AG04450 (cell line): ENCODE results near the gene PCYT1A. TPM values are rescaled to one million over a fixed set of nuclear protein-coding genes. Genes with fewer than 3 reads are reported as not detected.

ENCODE experiments used
- CTCF ChIA-PET: fragments of 300-600, 350-600 bp; formaldehyde crosslinking; extraction: SDS; loops from one replicate; lab custom pipeline; 2022; ENCODE audit warnings: antibody characterized with exemption, inconsistent platforms; lab: Charles Lee
- POLR2A ChIA-PET: fragments of 350-600 bp; formaldehyde crosslinking; extraction: SDS; loops from one replicate; lab custom pipeline; 2021; ENCODE audit warnings: antibody characterized with exemption, inconsistent platforms; lab: Yijun Ruan, JAX
- DNase-seq: peaks from one replicate; pipeline ENCODE4 v3.0.0-alpha.2; 2011; ENCODE audit warnings: low read depth, low spot score
- H3K27ac ChIP-seq: one replicate; pipeline ENCODE4 v1.5.1; 2012; ENCODE audit warnings: low read depth, low read length, control low read depth
- H3K27me3 ChIP-seq: one replicate; pipeline ENCODE4 v1.6.0; 2012; ENCODE audit warnings: low read length; ENCODE audit not compliant: control insufficient read depth, insufficient read depth
- H3K4me3 ChIP-seq: 2 replicates; pipeline ENCODE4 v1.5.1; 2011; ENCODE audit warnings: mild to moderate bottlenecking, low read depth, low read length, control low read depth
- H3K9me3 ChIP-seq: 2 replicates; pipeline ENCODE4 v1.5.1; 2012; ENCODE audit warnings: low read length; ENCODE audit not compliant: control insufficient read depth, insufficient read depth
- polyA plus RNA-seq: library from polyadenylated mRNA; depleted of rRNA; stranded (reverse); fragments of >200 nt; gene quantifications from 2 replicates; pipeline ENCODE4 v1.2.3, GENCODE V29; 2011
- TF ChIP-seq, protein P1 (sequence below): IDR thresholded peaks from 2 replicates; pipeline ENCODE4 v1.5.1; 2011; ENCODE audit warnings: low read depth, low read length, control low read depth, inconsistent platforms

PCYT1A gene
- polyA plus RNA-seq, 1 experiment: 71.4 TPM

DNA sequence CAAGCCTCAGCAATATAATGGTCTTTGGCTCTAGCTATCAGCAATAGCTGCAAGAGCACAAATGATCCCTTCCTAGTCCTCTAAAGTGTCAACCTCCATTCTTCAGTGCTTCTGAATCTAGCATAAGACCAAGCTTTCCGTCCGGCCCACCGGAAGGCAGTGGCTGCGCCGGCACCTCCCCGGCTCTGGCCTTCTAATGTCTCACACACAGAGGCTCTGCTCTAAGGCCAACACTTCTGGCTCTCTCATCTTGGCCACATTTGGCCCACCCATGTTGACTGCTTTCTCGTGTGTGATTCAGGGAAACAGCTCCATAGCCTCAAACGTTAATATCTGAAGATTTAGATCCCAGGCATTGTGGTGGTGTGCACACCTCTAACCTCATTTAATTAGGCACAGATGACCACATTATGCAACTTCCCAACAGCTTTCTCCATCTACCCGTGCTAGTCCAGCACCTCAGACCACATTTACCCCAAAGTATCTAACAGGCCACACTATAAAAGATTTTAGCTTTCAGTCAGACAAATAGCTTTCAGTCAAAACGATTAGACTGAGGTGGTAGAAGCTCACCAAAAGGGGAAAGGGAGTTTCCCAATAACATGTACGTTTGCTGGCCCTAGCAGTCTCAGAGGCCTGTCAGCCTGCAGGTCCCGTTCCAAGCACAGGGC, 51.9 kb downstream of the PCYT1A start:
- no peaks in the 10 kb centered on the region for H3K27me3 ChIP-seq
- H3K27ac ChIP-seq: no peak overlapping the region
- DNase-seq: no peak
- ChIA-PET CTCF (interaction anchor here (0.6 to 1.2 kb wide), 2 partner anchors 18 to 163 kb away, joined by 3 to 5 read pairs; no protein-coding TSS in a partner anchor), POLR2A (no interaction called here)
- no peaks in the 10 kb centered on the region; the same call in 1 of the 2 replicates for H3K9me3 ChIP-seq
- no peak overlapping the region for H3K4me3 ChIP-seq
- TF ChIP-seq, protein P1, sequence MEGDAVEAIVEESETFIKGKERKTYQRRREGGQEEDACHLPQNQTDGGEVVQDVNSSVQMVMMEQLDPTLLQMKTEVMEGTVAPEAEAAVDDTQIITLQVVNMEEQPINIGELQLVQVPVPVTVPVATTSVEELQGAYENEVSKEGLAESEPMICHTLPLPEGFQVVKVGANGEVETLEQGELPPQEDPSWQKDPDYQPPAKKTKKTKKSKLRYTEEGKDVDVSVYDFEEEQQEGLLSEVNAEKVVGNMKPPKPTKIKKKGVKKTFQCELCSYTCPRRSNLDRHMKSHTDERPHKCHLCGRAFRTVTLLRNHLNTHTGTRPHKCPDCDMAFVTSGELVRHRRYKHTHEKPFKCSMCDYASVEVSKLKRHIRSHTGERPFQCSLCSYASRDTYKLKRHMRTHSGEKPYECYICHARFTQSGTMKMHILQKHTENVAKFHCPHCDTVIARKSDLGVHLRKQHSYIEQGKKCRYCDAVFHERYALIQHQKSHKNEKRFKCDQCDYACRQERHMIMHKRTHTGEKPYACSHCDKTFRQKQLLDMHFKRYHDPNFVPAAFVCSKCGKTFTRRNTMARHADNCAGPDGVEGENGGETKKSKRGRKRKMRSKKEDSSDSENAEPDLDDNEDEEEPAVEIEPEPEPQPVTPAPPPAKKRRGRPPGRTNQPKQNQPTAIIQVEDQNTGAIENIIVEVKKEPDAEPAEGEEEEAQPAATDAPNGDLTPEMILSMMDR: no peak

DNA sequence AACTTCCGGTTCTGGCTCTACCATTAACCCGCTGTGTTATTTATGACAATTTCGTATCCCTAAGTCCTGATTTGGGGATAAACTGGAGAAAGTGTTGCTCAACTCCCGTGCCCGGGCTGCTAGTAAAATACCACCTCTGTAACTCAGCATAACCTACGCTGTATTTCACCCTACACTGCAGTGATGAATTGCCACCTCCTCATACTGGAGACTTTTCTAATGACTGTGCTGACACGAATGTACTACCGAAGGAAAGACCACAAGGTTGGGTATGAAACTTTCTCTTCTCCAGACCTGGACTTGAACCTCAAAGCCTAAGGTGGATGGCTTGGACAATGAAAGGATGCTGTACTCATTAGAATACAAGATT, 54.7 kb downstream of the PCYT1A start:
- H3K27ac ChIP-seq: no peak overlapping the region
- no peak overlapping the region for H3K4me3 ChIP-seq
- no peaks in the 10 kb centered on the region for H3K9me3 ChIP-seq
- no peak for DNase-seq
- ChIA-PET CTCF (interaction anchor here (0.5 kb wide), 1 partner anchor 20 kb away, joined by 3 read pairs; no protein-coding TSS in a partner anchor), POLR2A (no interaction called here)
- H3K27me3 ChIP-seq: no peaks in the 10 kb centered on the region
- TF ChIP-seq, protein P1: no peak

DNA sequence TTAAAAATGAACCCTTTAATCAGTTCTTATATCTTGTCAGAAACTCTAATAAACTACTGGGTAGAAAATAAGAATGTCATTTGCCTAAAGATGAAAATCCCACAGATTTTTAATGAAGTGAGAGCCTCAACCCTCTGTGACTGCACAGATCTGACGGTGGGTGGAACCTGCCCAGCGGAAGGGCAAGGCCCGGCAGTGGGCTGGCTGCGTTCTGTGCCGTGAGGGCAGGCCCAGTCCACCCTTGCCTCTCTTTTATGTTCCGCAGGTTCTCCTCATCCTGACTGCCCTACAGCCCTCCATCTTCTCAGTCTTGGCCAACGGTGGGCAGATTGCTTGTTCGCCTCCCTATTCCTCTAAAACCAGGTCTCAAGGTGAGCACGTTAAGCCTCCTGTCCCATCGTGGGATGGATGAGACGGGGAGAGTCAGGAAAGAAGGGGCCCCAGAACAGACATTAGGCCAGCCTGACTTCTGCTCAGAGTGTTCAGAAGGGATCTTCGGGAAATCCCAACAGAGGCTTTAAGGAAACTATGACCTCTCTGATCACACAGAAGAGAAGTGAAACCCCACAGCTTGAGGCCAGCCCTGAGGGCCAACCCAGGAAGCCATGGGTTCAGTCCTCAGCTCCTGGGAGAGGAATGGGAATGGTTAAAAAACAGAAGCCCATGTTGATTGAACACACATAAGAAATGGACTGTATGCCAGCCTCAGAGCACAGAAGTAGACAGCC, 55.2 kb downstream of the PCYT1A start:
- no peaks in the 10 kb centered on the region for H3K27me3 ChIP-seq
- no peaks in the 10 kb centered on the region for H3K9me3 ChIP-seq
- ChIA-PET CTCF (interaction anchor here (0.5 kb wide), 1 partner anchor 21 kb away, joined by 3 read pairs; no protein-coding TSS in a partner anchor), POLR2A (no interaction called here)
- TF ChIP-seq, protein P1: no peak
- no peak overlapping the region for H3K4me3 ChIP-seq
- no peak for DNase-seq
- H3K27ac ChIP-seq: no peak overlapping the region

DNA sequence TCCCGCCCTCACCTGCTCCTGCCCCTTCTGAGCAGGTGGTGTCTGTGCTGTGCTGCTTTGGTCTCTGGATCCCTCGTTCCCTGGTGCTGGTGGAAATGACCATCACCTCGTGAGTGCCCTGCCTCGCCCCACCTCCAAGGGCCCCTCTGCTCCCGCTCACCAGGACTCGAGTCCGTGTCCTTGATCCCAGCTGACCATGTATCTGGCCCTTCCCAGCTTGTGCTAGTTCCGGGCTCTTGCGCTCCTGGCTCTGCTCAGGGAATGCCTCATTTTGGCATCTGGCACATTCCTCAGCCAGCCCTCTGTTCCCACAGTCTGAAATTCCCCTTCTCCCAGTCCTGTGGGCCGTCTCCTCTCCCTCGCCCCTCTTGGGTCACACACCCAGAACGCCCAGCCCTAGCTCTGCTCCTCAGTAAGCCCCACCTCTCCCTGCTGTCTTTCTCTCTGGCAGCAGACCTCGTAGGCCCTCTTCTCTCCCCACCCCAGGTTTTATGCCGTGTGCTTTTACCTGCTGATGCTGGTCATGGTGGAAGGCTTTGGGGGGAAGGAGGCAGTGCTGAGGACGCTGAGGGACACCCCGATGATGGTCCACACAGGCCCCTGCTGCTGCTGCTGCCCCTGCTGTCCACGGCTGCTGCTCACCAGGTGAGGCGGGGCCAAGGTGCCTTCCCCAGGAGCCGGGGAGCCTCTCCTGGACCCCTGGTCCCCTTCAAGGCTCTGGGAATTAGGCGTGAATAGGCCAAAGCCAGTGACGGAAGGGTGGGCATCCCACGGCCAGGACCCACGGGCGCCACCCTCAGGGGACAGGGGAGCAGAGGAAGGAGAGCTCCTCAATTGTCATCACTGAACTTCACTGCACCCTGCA, 59.7 kb downstream of the PCYT1A start:
- no peak for DNase-seq
- no peak overlapping the region for H3K4me3 ChIP-seq
- no peak overlapping the region for H3K27ac ChIP-seq
- H3K27me3 ChIP-seq: peaks cover 7% of the 10 kb centered on the region
- peaks cover 3% of the 10 kb centered on the region; the same call in 1 of the 2 replicates for H3K9me3 ChIP-seq
- TF ChIP-seq, protein P1: no peak
- POLR2A ChIA-PET: no interaction called here
- CTCF ChIA-PET: no interaction called here
